Endothelial cell of umbilical vein (primary cell): ENCODE results near the gene SPTBN5. TPM values are rescaled to one million over a fixed set of nuclear protein-coding genes. Genes with fewer than 3 reads are reported as not detected.

Experiments
- BruUV-seq: library from RNA; stranded (reverse); fragments of 400-500 nt; replicated peaks from 2 replicates; lab custom pipeline; 2021; lab: Mats Ljungman, UMichigan
- CTCF ChIA-PET: fragments of 300-600, 350-600 bp; sonication (Branson Sonifier 250); formaldehyde crosslinking; loops from one replicate; lab custom pipeline; 2021; ENCODE audit warnings: antibody characterized with exemption, inconsistent platforms; lab: Charles Lee
- POLR2A ChIA-PET: fragments of 300-600, 350-600 bp; sonication (Branson Sonifier 250); formaldehyde crosslinking; loops from one replicate; lab custom pipeline; 2021; ENCODE audit warnings: antibody characterized with exemption, inconsistent platforms; lab: Charles Lee
- DNase-seq: peaks from one replicate; pipeline ENCODE4 v3.0.0-alpha.2; 2011; ENCODE audit warnings: low read depth, low spot score
- FAIRE-seq: peaks from 2 replicates; lab custom pipeline; 2011; peaks lifted over from hg19 to GRCh38; lab: Jason Lieb, UNC
- H2AFZ ChIP-seq: 2 replicates; pipeline ENCODE4 v1.6.0; 2012; ENCODE audit warnings: low read depth, low read length, control low read depth, inconsistent platforms
- H3K27ac ChIP-seq: 2 replicates; pipeline ENCODE4 v1.5.1; 2011; ENCODE audit warnings: low read depth, mild to moderate bottlenecking, control low read depth, low read length, moderate library complexity; ENCODE audit not compliant: insufficient read depth
- H3K27me3 ChIP-seq, 2 experiments: 2 replicates each; pipeline versions ENCODE4 v1.6.0 to v1.6.1; 2011; ENCODE audit warnings: low read length in 2 of 2, mixed read lengths in 1 of 2; ENCODE audit not compliant: control insufficient read depth in 2 of 2, insufficient read depth in 2 of 2
- H3K36me3 ChIP-seq, 2 experiments: 2 replicates in 1 of 2; 3 replicates in 1 of 2; pipeline ENCODE4 v1.5.1; 2011; ENCODE audit warnings: low read length in 2 of 2, mild to moderate bottlenecking in 1 of 2, moderate library complexity in 1 of 2; ENCODE audit not compliant: control insufficient read depth in 2 of 2, insufficient read depth in 2 of 2; ENCODE audit errors: extremely low read depth in 1 of 2
- H3K4me1 ChIP-seq: 3 replicates; pipeline ENCODE4 v1.5.1; 2011; ENCODE audit warnings: mild to moderate bottlenecking, low read length; ENCODE audit not compliant: control insufficient read depth, insufficient read depth; ENCODE audit errors: extremely low read depth
- H3K4me2 ChIP-seq: 2 replicates; pipeline ENCODE4 v1.6.1; 2011; ENCODE audit warnings: low read length, control low read depth, mixed read lengths; ENCODE audit not compliant: insufficient read depth
- H3K4me3 ChIP-seq, 3 experiments: fragments of 200-600 bp in 1 of 3; sonication (generic), shearing (Covaris generic) in 1 of 3; replicated peaks in 1 of 3; 2 replicates each; pipeline ENCODE4 v1.5.1; 2011 to 2016; ENCODE audit warnings: control low read depth in 3 of 3, low read length in 3 of 3, mild to moderate bottlenecking in 2 of 3, inconsistent platforms in 1 of 3, low read depth in 1 of 3, moderate library complexity in 1 of 3; ENCODE audit not compliant: insufficient read depth in 1 of 3
- H3K79me2 ChIP-seq: 2 replicates; pipeline ENCODE4 v1.6.0; 2012; ENCODE audit warnings: low read length, inconsistent platforms; ENCODE audit not compliant: control insufficient read depth, insufficient read depth
- H3K9ac ChIP-seq: replicated peaks from 2 replicates; pipeline ENCODE3; 2011; ENCODE audit warnings: low read length, control low read depth; ENCODE audit not compliant: insufficient read depth; ENCODE audit errors: extremely low read depth
- H3K9me1 ChIP-seq: replicated peaks from 3 replicates; pipeline ENCODE4 v1.6.0; 2011; ENCODE audit warnings: mild to moderate bottlenecking, low read length; ENCODE audit not compliant: control insufficient read depth, insufficient read depth; ENCODE audit errors: extremely low read depth
- H3K9me3 ChIP-seq: replicated peaks from 2 replicates; pipeline ENCODE4 v1.5.1; 2012; ENCODE audit warnings: low read length, inconsistent platforms; ENCODE audit not compliant: control insufficient read depth, insufficient read depth
- H4K20me1 ChIP-seq: replicated peaks from 2 replicates; pipeline ENCODE3; 2011; ENCODE audit warnings: mild to moderate bottlenecking, low read length; ENCODE audit not compliant: control insufficient read depth, insufficient read depth; ENCODE audit errors: extremely low read depth
- CTCF ChIP-seq, 2 donors: IDR thresholded peaks; 1 replicate in 1 of 2; 2 replicates in 1 of 2; pipeline ENCODE4 v1.5.1; 2011; ENCODE audit warnings: low read length in 2 of 2, mild to moderate bottlenecking in 2 of 2, moderate library complexity in 2 of 2, control low read depth in 1 of 2, inconsistent platforms in 1 of 2, low read depth in 1 of 2; ENCODE audit not compliant: insufficient read depth in 1 of 2; ENCODE audit errors: extremely low read depth in 1 of 2
- EZH2 ChIP-seq: IDR thresholded peaks from 2 replicates; pipeline ENCODE4 v1.6.1; 2012; ENCODE audit warnings: borderline replicate concordance, low read depth, mild to moderate bottlenecking, moderate library complexity, low read length, inconsistent platforms; ENCODE audit not compliant: severe bottlenecking
- FOS ChIP-seq: IDR thresholded peaks from 2 replicates; pipeline ENCODE4 v1.6.1; 2011; ENCODE audit warnings: mild to moderate bottlenecking, low read length, moderate library complexity, borderline replicate concordance; ENCODE audit not compliant: insufficient read depth
- GATA2 ChIP-seq: IDR thresholded peaks from 2 replicates; pipeline ENCODE4 v1.7.0; 2011; ENCODE audit warnings: low read depth, mild to moderate bottlenecking, moderate library complexity, mixed read lengths, low read length; ENCODE audit not compliant: insufficient read length, insufficient read depth
- JUN ChIP-seq: IDR thresholded peaks from 2 replicates; pipeline ENCODE4 v1.6.1; 2011; ENCODE audit warnings: borderline replicate concordance, low read depth; ENCODE audit not compliant: insufficient read length, insufficient read depth
- MAX ChIP-seq: IDR thresholded peaks from 2 replicates; pipeline ENCODE4 v1.6.1; 2011; ENCODE audit not compliant: insufficient read depth, insufficient read length
- MYC ChIP-seq: IDR thresholded peaks from one replicate; pipeline ENCODE4 v1.6.1; 2011; ENCODE audit warnings: mild to moderate bottlenecking, low read depth, low read length
- POLR2A ChIP-seq: IDR thresholded peaks from 2 replicates; pipeline ENCODE4 v1.6.1; 2012; ENCODE audit warnings: low read depth, mild to moderate bottlenecking, control low read depth, low read length
- dilution Hi-C: fragments of 300-500 bp; cut with MboI; formaldehyde crosslinking; loops from one replicate; pipeline ENCODE4 v1.15.0; 2019; ENCODE audit warnings: low sequenced_read_pairs; ENCODE audit not compliant: extremely low pct_ligation_motif_present
- intact Hi-C: fragments of 100-400 bp; cut with micrococcal nuclease; formaldehyde crosslinking; loops from one replicate; pipeline ENCODE4 v1.10.0; 2022
- polyA plus RNA-seq, 4 experiments: library from polyadenylated mRNA; depleted of rRNA in 3 of 4; stranded (reverse) in 3 of 4; unstranded in 1 of 4; fragments of >200 nt; gene quantifications; 2 replicates each; pipeline versions ENCODE4 v1.2.1 to v1.2.3, GENCODE V29; 2011 to 2012; ENCODE audit warnings: missing spikeins in 1 of 4
- total RNA-seq: library from RNA; stranded (reverse); gene quantifications from 2 replicates; pipeline ENCODE4 v1.2.3, GENCODE V29; 2021

SPTBN5 gene
- total and polyA plus RNA-seq, 2 donors (not counting 3 experiments of a cell fraction or from before 2014, with no cell fraction given) = 12.0 to 19.0 TPM

- H4K20me1 ChIP-seq = no peaks in the 10 kb centered on the region
- no peak for DNase-seq
- CTCF ChIA-PET = no interaction called here
- TF ChIP-seq EZH2 (no peak), FOS (no peak), MAX (no peak), CTCF (IDR thresholded peaks at IDR 0.05; ENCODE audit: extremely low read depth in 1 of 2, insufficient read depth in 1 of 2, low read depth in 1 of 2, low read length in 2 of 2) (no peak), MYC (no peak), GATA2 (no peak), JUN (no peak), POLR2A (no peak)
- H3K4me1 ChIP-seq = no peaks in the 10 kb centered on the region
- no peaks in the 10 kb centered on the region for H3K9me3 ChIP-seq
- no peak overlapping the region for H3K4me2 ChIP-seq
- H3K36me3 ChIP-seq = peaks cover 29 to 44% of the 10 kb centered on the region in 2 experiments
- intact Hi-C loops = no loop called here
- no TSS peak for BruUV-seq
- peaks cover 33% of the 10 kb centered on the region for H3K79me2 ChIP-seq
- no peaks in the 10 kb centered on the region for H3K9me1 ChIP-seq
- H3K27ac ChIP-seq = no peak overlapping the region
- no peak overlapping the region for H3K9ac ChIP-seq
- H2AFZ ChIP-seq = no peak overlapping the region
- H3K27me3 ChIP-seq = no peaks in the 10 kb centered on the region
- H3K4me3 ChIP-seq = no peak overlapping the region
- POLR2A ChIA-PET = no interaction called here
- dilution Hi-C loops = no loop called here
- FAIRE-seq = no peak
These were observed 7.6 kb upstream of the SPTBN5 start for GRCh38 chr15:41901431-41901830.
